GM12875 (cell line): ENCODE data around the gene C11orf86.

ENCODE experiments used
- H3K4me3 ChIP-seq: one replicate; pipeline ENCODE4 v1.5.1; 2011; ENCODE audit warnings: low read depth, low read length, control low read depth
- CTCF ChIP-seq: IDR thresholded peaks from 2 replicates; pipeline ENCODE4 v1.5.1; 2011; ENCODE audit warnings: low read depth, mild to moderate bottlenecking, control low read depth, inconsistent platforms, low read length, moderate library complexity, borderline replicate concordance; ENCODE audit not compliant: insufficient read depth

The C11orf86 gene

GRCh38 chr11:67025750-67026149 lies 50.6 kb downstream of the C11orf86 start:
- H3K4me3 ChIP-seq = no peak overlapping the region
- TF ChIP-seq CTCF = no peak
